H1 (cell line): ENCODE measurements around the gene RPS15. TPM values are rescaled to one million over a fixed set of nuclear protein-coding genes. Genes with fewer than 3 reads are reported as not detected.

ENCODE experiments used
- BACH1 ChIP-seq: IDR thresholded peaks from 2 replicates; pipeline ENCODE4 v1.6.1; 2012; ENCODE audit warnings: low read length, improper control_type of control experiment
- CBX5 ChIP-seq: fragments of 300-800, 300-1000 bp; sonication (generic); IDR thresholded peaks from 2 replicates; pipeline ENCODE4 v1.7.1; 2016; ENCODE audit warnings: antibody characterized with exemption, low read length, low read depth
- FOSL1 ChIP-seq: IDR thresholded peaks from 2 replicates; pipeline ENCODE4 v1.6.1; 2011; ENCODE audit warnings: mild to moderate bottlenecking, low read depth, low read length, moderate library complexity; ENCODE audit not compliant: insufficient read depth
- TEAD4 ChIP-seq: IDR thresholded peaks from 2 replicates; pipeline ENCODE4 v1.6.1; 2012; ENCODE audit warnings: low read depth, low read length, inconsistent platforms, mixed read lengths
- polyA plus RNA-seq, 7 experiments: library from polyadenylated mRNA; depleted of rRNA in 3 of 7; stranded (reverse) in 5 of 7; unstranded in 2 of 7; fragments of >200 nt in 5 of 7; fragments of 200-250 nt in 2 of 7; gene quantifications; 1 replicate in 5 of 7; 2 replicates in 1 of 7; 4 replicates in 1 of 7; pipeline versions ENCODE4 v1.2.1 to v1.2.3, GENCODE V29; 2011 to 2013; ENCODE audit warnings: missing spikeins in 2 of 7, mixed read lengths in 2 of 7
- total RNA-seq: library from RNA; stranded (reverse); fragmentation: NEBNext Ultra II Directional; extraction: Animal tissue kit (Norgen Biotek cat#: 25700); gene quantifications from 2 replicates; pipeline ENCODE4 v1.2.1, GENCODE V29; 2021
- TF ChIP-seq, protein P1 (sequence below): fragments of 300-600 bp; sonication (generic); IDR thresholded peaks from 2 replicates; pipeline ENCODE4 v1.7.1; 2012; ENCODE audit warnings: low read length, moderate library complexity, mild to moderate bottlenecking, inconsistent platforms; ENCODE audit not compliant: insufficient replicate concordance
- TF ChIP-seq, protein P2 (sequence below), 3 experiments: IDR thresholded peaks; 1 replicate in 2 of 3; 2 replicates in 1 of 3; pipeline versions ENCODE4 v1.5.1 to v1.6.1; 2011; ENCODE audit warnings: low read length in 3 of 3, mild to moderate bottlenecking in 3 of 3, inconsistent platforms in 2 of 3, low read depth in 1 of 3, moderate library complexity in 1 of 3; ENCODE audit not compliant: insufficient read depth in 1 of 3; ENCODE audit errors: control extremely low read depth in 1 of 3

RPS15 gene
- total and polyA plus RNA-seq, 2 of the 8 experiments (the other 6 are each of a cell fraction or from before 2014, with no cell fraction given), result 1,562 to 3,890 TPM

DNA sequence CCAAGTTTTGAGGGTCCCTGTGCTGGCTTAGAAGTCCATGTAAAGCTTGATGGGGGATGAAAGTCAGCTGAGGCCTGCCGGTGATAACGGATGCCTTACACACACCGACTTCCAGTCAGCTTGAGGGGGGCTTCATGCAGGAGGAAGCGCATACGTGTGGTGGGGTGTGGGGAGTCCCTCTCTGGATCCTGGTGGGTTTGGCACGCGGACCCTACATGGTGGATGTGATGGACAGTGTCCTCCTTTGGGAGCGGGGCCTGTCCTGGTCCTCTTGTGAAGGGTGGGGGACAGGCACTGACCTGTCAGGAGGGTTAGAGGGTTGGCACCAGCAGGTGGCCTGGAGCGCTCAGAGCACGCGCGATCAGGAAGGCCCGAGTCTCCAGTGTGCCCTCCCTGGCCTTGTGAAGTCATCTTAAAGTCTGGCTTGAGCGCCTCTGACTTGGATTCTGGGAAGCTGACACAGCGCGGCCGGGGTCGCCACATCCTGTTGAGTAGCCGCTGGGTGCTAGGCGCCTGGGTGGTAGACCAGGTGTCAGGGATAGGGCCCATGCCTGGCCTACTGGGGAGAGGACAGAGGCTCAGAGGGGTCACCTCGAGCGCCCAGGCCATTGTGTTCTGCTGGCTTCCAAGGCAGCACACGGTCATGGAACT, 27.9 kb upstream of the RPS15 start (continued):
- TF ChIP-seq, protein P1, sequence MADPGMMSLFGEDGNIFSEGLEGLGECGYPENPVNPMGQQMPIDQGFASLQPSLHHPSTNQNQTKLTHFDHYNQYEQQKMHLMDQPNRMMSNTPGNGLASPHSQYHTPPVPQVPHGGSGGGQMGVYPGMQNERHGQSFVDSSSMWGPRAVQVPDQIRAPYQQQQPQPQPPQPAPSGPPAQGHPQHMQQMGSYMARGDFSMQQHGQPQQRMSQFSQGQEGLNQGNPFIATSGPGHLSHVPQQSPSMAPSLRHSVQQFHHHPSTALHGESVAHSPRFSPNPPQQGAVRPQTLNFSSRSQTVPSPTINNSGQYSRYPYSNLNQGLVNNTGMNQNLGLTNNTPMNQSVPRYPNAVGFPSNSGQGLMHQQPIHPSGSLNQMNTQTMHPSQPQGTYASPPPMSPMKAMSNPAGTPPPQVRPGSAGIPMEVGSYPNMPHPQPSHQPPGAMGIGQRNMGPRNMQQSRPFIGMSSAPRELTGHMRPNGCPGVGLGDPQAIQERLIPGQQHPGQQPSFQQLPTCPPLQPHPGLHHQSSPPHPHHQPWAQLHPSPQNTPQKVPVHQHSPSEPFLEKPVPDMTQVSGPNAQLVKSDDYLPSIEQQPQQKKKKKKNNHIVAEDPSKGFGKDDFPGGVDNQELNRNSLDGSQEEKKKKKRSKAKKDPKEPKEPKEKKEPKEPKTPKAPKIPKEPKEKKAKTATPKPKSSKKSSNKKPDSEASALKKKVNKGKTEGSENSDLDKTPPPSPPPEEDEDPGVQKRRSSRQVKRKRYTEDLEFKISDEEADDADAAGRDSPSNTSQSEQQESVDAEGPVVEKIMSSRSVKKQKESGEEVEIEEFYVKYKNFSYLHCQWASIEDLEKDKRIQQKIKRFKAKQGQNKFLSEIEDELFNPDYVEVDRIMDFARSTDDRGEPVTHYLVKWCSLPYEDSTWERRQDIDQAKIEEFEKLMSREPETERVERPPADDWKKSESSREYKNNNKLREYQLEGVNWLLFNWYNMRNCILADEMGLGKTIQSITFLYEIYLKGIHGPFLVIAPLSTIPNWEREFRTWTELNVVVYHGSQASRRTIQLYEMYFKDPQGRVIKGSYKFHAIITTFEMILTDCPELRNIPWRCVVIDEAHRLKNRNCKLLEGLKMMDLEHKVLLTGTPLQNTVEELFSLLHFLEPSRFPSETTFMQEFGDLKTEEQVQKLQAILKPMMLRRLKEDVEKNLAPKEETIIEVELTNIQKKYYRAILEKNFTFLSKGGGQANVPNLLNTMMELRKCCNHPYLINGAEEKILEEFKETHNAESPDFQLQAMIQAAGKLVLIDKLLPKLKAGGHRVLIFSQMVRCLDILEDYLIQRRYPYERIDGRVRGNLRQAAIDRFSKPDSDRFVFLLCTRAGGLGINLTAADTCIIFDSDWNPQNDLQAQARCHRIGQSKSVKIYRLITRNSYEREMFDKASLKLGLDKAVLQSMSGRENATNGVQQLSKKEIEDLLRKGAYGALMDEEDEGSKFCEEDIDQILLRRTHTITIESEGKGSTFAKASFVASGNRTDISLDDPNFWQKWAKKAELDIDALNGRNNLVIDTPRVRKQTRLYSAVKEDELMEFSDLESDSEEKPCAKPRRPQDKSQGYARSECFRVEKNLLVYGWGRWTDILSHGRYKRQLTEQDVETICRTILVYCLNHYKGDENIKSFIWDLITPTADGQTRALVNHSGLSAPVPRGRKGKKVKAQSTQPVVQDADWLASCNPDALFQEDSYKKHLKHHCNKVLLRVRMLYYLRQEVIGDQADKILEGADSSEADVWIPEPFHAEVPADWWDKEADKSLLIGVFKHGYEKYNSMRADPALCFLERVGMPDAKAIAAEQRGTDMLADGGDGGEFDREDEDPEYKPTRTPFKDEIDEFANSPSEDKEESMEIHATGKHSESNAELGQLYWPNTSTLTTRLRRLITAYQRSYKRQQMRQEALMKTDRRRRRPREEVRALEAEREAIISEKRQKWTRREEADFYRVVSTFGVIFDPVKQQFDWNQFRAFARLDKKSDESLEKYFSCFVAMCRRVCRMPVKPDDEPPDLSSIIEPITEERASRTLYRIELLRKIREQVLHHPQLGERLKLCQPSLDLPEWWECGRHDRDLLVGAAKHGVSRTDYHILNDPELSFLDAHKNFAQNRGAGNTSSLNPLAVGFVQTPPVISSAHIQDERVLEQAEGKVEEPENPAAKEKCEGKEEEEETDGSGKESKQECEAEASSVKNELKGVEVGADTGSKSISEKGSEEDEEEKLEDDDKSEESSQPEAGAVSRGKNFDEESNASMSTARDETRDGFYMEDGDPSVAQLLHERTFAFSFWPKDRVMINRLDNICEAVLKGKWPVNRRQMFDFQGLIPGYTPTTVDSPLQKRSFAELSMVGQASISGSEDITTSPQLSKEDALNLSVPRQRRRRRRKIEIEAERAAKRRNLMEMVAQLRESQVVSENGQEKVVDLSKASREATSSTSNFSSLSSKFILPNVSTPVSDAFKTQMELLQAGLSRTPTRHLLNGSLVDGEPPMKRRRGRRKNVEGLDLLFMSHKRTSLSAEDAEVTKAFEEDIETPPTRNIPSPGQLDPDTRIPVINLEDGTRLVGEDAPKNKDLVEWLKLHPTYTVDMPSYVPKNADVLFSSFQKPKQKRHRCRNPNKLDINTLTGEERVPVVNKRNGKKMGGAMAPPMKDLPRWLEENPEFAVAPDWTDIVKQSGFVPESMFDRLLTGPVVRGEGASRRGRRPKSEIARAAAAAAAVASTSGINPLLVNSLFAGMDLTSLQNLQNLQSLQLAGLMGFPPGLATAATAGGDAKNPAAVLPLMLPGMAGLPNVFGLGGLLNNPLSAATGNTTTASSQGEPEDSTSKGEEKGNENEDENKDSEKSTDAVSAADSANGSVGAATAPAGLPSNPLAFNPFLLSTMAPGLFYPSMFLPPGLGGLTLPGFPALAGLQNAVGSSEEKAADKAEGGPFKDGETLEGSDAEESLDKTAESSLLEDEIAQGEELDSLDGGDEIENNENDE, result no peak
- TF ChIP-seq BACH1 (no peak), FOSL1 (no peak), CBX5 (no peak), TEAD4 (no peak)
- TF ChIP-seq, protein P2, sequence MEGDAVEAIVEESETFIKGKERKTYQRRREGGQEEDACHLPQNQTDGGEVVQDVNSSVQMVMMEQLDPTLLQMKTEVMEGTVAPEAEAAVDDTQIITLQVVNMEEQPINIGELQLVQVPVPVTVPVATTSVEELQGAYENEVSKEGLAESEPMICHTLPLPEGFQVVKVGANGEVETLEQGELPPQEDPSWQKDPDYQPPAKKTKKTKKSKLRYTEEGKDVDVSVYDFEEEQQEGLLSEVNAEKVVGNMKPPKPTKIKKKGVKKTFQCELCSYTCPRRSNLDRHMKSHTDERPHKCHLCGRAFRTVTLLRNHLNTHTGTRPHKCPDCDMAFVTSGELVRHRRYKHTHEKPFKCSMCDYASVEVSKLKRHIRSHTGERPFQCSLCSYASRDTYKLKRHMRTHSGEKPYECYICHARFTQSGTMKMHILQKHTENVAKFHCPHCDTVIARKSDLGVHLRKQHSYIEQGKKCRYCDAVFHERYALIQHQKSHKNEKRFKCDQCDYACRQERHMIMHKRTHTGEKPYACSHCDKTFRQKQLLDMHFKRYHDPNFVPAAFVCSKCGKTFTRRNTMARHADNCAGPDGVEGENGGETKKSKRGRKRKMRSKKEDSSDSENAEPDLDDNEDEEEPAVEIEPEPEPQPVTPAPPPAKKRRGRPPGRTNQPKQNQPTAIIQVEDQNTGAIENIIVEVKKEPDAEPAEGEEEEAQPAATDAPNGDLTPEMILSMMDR (IDR thresholded peaks at IDR 0.05; ENCODE audit: control extremely low read depth in 1 of 3, insufficient read depth in 1 of 3, low read depth in 1 of 3, low read length in 3 of 3), result no peak
